H1 (cell line): Measurements from ENCODE around the gene LY6G5B. TPM values are rescaled to one million over a fixed set of nuclear protein-coding genes. Genes with fewer than 3 reads are reported as not detected.

Source experiments
- CREB1 ChIP-seq: IDR thresholded peaks from 2 replicates; pipeline ENCODE4 v1.6.1; 2012; ENCODE audit warnings: inconsistent platforms
- E2F6 ChIP-seq: IDR thresholded peaks from 2 replicates; pipeline ENCODE4 v1.6.1; 2012; ENCODE audit warnings: inconsistent platforms
- EGR1 ChIP-seq: IDR thresholded peaks from 2 replicates; pipeline ENCODE4 v1.6.1; 2011; ENCODE audit warnings: low read depth, low read length, borderline replicate concordance
- EP300 ChIP-seq, 2 experiments: IDR thresholded peaks; 1 replicate in 1 of 2; 2 replicates in 1 of 2; pipeline ENCODE4 v1.6.1; 2011 to 2012; ENCODE audit warnings: low read depth in 2 of 2, low read length in 2 of 2, mild to moderate bottlenecking in 2 of 2, borderline replicate concordance in 1 of 2, inconsistent platforms in 1 of 2, moderate library complexity in 1 of 2
- GTF2F1 ChIP-seq: IDR thresholded peaks from 2 replicates; pipeline ENCODE4 v1.6.1; 2012; ENCODE audit warnings: low read depth, low read length, improper control_type of control experiment, borderline replicate concordance
- HDAC2 ChIP-seq, 2 experiments: fragments of 300-600 bp in 1 of 2; sonication (generic) in 1 of 2; IDR thresholded peaks; 2 replicates each; pipeline ENCODE4 v1.6.1; 2011 to 2012; ENCODE audit warnings: low read depth in 2 of 2, low read length in 2 of 2, mild to moderate bottlenecking in 2 of 2, moderate library complexity in 2 of 2, borderline replicate concordance in 1 of 2, inconsistent platforms in 1 of 2
- HDAC6 ChIP-seq: IDR thresholded peaks from one replicate; pipeline ENCODE4 v1.7.1; 2012; ENCODE audit warnings: low read depth, mild to moderate bottlenecking, inconsistent platforms, low read length, moderate library complexity
- NRF1 ChIP-seq: IDR thresholded peaks from 2 replicates; pipeline ENCODE4 v1.6.1; 2011; ENCODE audit warnings: mild to moderate bottlenecking, low read depth, low read length, improper control_type of control experiment
- POLR2A ChIP-seq, 2 experiments: IDR thresholded peaks; 1 replicate in 1 of 2; 2 replicates in 1 of 2; pipeline ENCODE4 v1.6.1; 2011; ENCODE audit warnings: low read depth in 2 of 2, low read length in 2 of 2, mild to moderate bottlenecking in 2 of 2; ENCODE audit errors: control extremely low read depth in 1 of 2
- RBBP5 ChIP-seq: IDR thresholded peaks from 2 replicates; pipeline ENCODE4 v1.7.1; 2012; ENCODE audit warnings: low read depth, mild to moderate bottlenecking, inconsistent platforms, low read length, moderate library complexity, borderline replicate concordance
- RFX5 ChIP-seq: IDR thresholded peaks from 2 replicates; pipeline ENCODE4 v1.6.1; 2011; ENCODE audit warnings: low read depth, low read length, improper control_type of control experiment, borderline replicate concordance
- RNF2 ChIP-seq: fragments of 200-900, 300-1000 bp; sonication (generic); IDR thresholded peaks from 2 replicates; pipeline ENCODE4 v1.7.1; 2016; ENCODE audit warnings: borderline replicate concordance, low read depth, mild to moderate bottlenecking, antibody characterized with exemption, low read length; ENCODE audit not compliant: poor library complexity, severe bottlenecking; ENCODE audit errors: missing control alignments
- SP1 ChIP-seq: IDR thresholded peaks from 2 replicates; pipeline ENCODE4 v1.6.1; 2011; ENCODE audit warnings: low read depth, low read length
- SP2 ChIP-seq: IDR thresholded peaks from 2 replicates; pipeline ENCODE4 v1.6.1; 2012; ENCODE audit warnings: mild to moderate bottlenecking, low read length, inconsistent platforms
- SRF ChIP-seq: IDR thresholded peaks from 2 replicates; pipeline ENCODE4 v1.6.1; 2011; ENCODE audit warnings: mild to moderate bottlenecking, low read depth, low read length, moderate library complexity
- YY1 ChIP-seq: IDR thresholded peaks from 2 replicates; pipeline ENCODE4 v1.6.1; 2011; ENCODE audit warnings: low read depth, mild to moderate bottlenecking, low read length
- polyA plus RNA-seq, 7 experiments: library from polyadenylated mRNA; depleted of rRNA in 3 of 7; stranded (reverse) in 5 of 7; unstranded in 2 of 7; fragments of >200 nt in 5 of 7; fragments of 200-250 nt in 2 of 7; gene quantifications; 1 replicate in 5 of 7; 2 replicates in 1 of 7; 4 replicates in 1 of 7; pipeline versions ENCODE4 v1.2.1 to v1.2.3, GENCODE V29; 2011 to 2013; ENCODE audit warnings: missing spikeins in 2 of 7, mixed read lengths in 2 of 7
- total RNA-seq: library from RNA; stranded (reverse); fragmentation: NEBNext Ultra II Directional; extraction: Animal tissue kit (Norgen Biotek cat#: 25700); gene quantifications from 2 replicates; pipeline ENCODE4 v1.2.1, GENCODE V29; 2021
- TF ChIP-seq, protein P1 (sequence below): IDR thresholded peaks from 2 replicates; pipeline ENCODE4 v1.6.1; 2012; ENCODE audit warnings: low read length, inconsistent platforms
- TF ChIP-seq, protein P2 (sequence below), 3 experiments: IDR thresholded peaks; 1 replicate in 2 of 3; 2 replicates in 1 of 3; pipeline versions ENCODE4 v1.5.1 to v1.6.1; 2011; ENCODE audit warnings: low read length in 3 of 3, mild to moderate bottlenecking in 3 of 3, inconsistent platforms in 2 of 3, low read depth in 1 of 3, moderate library complexity in 1 of 3; ENCODE audit not compliant: insufficient read depth in 1 of 3; ENCODE audit errors: control extremely low read depth in 1 of 3

The LY6G5B gene
- total and polyA plus RNA-seq, 2 of the 8 experiments (the other 6 are each of a cell fraction or from before 2014, with no cell fraction given) = 10.6 to 12.6 TPM

GRCh38 chr6:31665501-31666336 lies 4.1 kb upstream of the LY6G5B start, which contains the start of gene CSNK2B (continued):
- TF ChIP-seq HDAC6 (no peak), SP2 (no peak), HDAC2 (IDR thresholded peaks at IDR 0.05; ENCODE audit: borderline replicate concordance in 1 of 2, low read depth in 2 of 2, low read length in 2 of 2) (peak in 1 of 2 experiments; percentile 77; a peak in 1 of 4 replicates), RNF2 (no peak), SRF (peak; percentile 42; the same call in 1 of the 2 replicates), NRF1 (no peak), CREB1 (peak; percentile 62), RFX5 (no peak), YY1 (no peak), E2F6 (no peak), POLR2A (IDR thresholded peaks at IDR 0.05; ENCODE audit: control extremely low read depth in 1 of 2, low read depth in 2 of 2, low read length in 2 of 2) (peak in 1 of 2 experiments; percentile 95; a peak in 2 of 3 replicates), SP1 (peak; percentile 83), EGR1 (0 out of 2 replicates have a peak, but pooled peaks have one; percentile 38), RBBP5 (peak; percentile 95; the same call in 1 of the 2 replicates), EP300 (IDR thresholded peaks at IDR 0.05; ENCODE audit: borderline replicate concordance in 1 of 2, low read depth in 2 of 2, low read length in 2 of 2) (no peak), GTF2F1 (no peak; the same call in none of the 2 replicates)
- TF ChIP-seq, protein P1, sequence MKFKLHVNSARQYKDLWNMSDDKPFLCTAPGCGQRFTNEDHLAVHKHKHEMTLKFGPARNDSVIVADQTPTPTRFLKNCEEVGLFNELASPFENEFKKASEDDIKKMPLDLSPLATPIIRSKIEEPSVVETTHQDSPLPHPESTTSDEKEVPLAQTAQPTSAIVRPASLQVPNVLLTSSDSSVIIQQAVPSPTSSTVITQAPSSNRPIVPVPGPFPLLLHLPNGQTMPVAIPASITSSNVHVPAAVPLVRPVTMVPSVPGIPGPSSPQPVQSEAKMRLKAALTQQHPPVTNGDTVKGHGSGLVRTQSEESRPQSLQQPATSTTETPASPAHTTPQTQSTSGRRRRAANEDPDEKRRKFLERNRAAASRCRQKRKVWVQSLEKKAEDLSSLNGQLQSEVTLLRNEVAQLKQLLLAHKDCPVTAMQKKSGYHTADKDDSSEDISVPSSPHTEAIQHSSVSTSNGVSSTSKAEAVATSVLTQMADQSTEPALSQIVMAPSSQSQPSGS = no peak
- TF ChIP-seq, protein P2, sequence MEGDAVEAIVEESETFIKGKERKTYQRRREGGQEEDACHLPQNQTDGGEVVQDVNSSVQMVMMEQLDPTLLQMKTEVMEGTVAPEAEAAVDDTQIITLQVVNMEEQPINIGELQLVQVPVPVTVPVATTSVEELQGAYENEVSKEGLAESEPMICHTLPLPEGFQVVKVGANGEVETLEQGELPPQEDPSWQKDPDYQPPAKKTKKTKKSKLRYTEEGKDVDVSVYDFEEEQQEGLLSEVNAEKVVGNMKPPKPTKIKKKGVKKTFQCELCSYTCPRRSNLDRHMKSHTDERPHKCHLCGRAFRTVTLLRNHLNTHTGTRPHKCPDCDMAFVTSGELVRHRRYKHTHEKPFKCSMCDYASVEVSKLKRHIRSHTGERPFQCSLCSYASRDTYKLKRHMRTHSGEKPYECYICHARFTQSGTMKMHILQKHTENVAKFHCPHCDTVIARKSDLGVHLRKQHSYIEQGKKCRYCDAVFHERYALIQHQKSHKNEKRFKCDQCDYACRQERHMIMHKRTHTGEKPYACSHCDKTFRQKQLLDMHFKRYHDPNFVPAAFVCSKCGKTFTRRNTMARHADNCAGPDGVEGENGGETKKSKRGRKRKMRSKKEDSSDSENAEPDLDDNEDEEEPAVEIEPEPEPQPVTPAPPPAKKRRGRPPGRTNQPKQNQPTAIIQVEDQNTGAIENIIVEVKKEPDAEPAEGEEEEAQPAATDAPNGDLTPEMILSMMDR (IDR thresholded peaks at IDR 0.05; ENCODE audit: control extremely low read depth in 1 of 3, insufficient read depth in 1 of 3, low read depth in 1 of 3, low read length in 3 of 3) = no peak
